HG02610 (cell line): ENCODE measurements around the gene PEAK3.

Experiments
- ATAC-seq: cut with Tn5 transposase; IDR thresholded peaks from one replicate; pipeline ENCODE4 v1.9.1; 2021; ENCODE audit warnings: mild to moderate bottlenecking, moderate library complexity; ENCODE audit not compliant: unreplicated experiment

The PEAK3 gene

DNA sequence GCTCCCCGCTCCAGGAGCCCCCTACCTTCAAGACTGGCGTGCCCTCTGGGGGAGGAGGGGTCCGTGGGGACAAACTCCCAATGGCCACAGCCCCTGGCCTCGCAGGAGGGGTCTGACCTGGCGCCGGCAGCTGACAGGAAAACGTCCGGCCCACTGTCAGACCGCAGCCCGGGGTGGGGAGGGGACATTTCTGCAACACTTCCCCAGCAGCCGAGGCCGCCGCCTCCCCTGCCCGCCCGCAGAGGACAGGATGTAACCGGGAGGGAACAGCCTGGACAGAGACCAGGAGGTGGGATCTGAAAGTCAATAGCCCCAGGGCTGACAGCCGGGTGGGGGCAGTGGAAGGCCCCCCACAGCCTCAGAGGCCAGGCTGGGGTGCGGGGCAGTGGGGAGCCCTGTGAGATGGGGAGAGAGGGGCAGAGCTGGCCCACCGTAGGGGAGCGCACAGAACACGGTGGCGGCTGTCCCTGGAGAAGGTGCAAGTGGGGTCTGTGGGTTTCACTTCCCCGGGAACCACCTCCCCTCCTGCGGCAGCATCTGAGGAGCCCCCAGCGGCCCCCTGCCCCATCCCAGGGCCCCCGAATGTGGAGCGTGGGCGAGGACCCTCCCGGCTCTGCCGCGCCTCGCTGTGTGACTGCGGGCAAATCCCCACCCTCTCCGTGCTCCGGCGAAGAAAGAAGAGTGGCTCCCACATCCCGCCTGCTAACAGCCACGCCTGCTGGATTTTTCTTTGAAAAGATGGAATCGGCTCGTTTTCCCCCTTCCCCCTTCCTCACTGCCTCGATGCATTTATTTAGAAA, at the start of gene PEAK3:
Gene PEAK3 (minus strand): TSS at position 114 of the 800 bp plus-strand sequence. CDS start 1,244 bp downstream, outside the sequence.
- ATAC-seq = no peak

DNA sequence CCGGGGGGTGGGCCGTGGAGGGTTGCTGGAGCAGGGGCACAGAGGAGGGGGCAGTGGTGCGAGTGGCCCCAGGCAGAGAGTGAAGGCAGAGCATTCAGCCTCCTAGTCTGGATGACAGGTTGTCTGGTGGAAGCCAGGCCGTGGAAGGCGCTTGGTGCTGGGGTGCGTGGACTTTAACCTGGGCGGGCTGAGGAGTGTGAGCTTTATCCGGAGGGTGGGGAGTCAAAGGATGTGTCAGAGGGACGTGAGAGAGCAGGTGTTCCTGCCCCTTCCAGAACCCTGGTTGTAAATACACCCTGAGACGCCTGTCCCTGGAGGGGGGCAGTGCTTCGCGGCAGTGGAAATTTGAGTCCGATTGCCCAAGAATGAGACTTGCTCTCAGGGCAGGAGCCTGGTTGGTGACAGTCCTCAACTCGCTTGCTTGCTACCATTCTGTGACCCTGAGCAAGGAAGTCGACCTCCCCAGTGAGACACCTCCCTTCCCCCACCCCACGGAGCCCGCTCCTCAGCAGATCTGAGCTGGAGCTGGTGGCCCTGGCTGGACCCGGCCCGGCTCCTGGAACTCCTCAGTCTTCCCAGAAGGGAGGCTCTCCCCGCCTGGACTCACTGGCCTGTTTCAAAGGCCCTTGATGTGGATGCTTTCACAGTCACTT, 48.8 kb upstream of the PEAK3 start:
- ATAC-seq = no peak

DNA sequence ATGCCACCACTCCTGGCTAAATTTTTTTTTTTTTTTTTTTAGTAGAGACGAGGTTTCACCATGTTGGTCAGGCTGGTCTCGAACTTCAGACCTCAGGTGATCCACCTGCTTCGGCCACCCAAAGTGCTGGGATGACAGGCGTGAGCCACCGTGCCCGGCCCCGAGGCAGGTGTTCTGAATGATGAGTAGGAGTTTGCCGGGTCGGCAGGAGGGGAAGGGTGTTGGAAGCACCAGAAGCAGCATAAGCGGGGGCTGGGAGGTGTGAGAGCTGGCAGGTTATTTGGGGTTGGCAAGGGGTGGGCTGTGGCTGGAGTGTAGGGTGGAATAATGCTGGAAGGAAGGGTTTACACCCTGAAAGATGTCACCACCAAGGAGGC, 48.3 kb upstream of the PEAK3 start:
- ATAC-seq = no peak

DNA sequence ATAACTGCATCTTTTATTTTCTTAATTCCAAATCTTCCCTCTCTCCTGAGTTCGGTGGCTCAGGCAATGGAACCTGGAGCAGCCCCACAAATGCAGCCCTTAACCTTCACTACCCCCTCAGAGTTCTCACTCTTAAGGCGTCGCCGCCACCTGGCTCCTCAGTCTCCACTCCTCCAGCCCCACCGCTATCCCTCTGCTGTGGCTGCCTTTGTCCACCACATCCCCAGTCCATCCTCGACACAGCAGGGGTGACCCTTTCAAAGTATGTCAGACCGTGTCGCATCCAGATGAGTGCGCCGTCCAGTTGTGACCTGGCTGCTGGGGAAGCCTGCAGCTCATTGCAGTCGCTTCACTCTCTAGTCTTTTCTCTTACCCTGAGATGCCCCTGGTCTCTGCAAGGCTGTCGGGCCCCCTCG, 47.5 kb upstream of the PEAK3 start:
- no peak for ATAC-seq

DNA sequence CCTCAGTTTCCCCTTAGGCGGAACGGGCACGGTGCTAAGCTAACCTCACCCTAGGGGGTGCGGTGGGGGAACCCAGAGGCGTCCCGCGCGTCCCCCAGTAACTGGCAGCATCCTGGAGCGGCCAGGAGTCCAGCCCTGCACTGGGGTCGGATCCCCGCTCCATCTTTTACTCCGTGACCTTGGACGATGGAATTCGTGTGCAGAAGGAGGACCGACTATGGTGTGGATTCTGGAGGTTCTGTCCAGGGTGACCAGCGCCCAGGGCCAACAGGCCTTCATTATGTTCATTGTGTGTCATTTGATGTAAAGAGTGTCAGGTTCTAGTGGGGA, 47.1 kb upstream of the PEAK3 start:
- ATAC-seq = no peak

DNA sequence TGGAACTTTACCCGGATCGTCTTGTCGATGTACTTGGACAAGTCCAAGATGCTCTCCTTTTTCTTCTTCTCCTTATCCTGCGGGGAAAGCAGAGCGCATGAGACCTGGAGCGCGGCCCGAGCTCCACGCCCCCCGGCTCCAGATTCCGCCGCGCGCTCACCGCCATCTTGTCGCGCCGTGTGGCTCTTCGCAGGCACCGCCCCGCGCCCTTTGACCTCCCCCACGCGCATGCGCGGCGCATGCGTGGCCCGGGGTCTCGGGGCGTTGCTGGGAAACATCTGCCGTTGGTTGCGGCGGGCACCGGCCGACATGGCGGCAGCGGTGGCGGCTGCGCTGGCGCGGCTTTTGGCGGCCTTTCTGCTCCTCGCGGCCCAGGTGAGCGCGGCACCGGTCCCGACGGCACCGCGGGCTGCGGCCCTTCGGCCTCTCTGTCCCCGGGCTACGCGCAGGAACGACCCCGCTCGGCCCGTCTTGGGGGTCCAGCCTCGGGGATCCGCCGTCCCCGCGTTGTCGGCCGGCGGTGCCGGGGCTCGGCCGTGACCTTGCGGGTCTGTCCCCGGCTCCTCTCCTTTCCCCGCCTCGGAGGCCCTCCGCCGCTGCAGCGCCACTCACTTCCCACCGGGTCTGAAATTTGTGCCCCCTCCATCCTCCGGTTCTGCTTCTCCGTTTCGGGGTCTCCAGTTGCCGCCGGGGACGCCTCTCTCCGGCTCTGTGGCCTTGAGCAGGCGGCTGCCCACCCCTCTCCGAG, 46.6 kb upstream of the PEAK3 start, which contains the start of the genes LSM7 and SPPL2B:
Gene LSM7 (minus strand): TSS at position 186 of the 748 bp plus-strand sequence. CDS start 20 bp downstream, at position 166.
Gene SPPL2B (plus strand): TSS at position 284 of the 748 bp plus-strand sequence. CDS start 26 bp downstream, at position 310.
- peak; percentile 51 for ATAC-seq

DNA sequence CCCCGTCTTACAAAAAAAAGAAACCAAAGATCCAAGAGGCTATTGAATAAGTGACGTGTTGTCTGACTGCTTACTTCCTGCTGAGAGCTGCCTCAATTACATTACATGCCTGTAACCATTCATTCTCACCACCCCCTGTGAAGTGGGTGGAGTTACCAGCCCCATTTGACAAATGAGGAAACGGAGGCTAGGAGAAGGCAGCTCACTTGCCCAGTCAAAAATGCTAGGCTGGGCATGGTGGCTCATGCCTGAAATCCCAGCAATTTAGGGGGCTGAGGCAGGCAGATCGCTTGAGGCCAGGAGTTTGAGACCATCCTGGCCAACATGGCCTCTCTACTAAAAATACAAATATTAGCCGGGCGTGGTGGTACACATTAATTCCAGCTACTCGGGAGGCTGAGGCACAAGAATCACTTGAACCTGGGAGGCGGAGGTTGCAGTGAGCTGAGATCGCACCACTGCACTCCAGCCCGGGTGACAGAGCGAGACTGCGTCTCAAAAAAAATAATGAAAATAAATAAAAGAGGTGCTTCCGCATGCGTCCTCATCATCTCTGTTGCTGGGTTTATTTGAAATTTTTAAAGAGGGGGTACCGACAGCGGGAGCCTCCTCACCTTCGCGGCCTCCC, 45.9 kb upstream of the PEAK3 start:
- ATAC-seq = no peak

DNA sequence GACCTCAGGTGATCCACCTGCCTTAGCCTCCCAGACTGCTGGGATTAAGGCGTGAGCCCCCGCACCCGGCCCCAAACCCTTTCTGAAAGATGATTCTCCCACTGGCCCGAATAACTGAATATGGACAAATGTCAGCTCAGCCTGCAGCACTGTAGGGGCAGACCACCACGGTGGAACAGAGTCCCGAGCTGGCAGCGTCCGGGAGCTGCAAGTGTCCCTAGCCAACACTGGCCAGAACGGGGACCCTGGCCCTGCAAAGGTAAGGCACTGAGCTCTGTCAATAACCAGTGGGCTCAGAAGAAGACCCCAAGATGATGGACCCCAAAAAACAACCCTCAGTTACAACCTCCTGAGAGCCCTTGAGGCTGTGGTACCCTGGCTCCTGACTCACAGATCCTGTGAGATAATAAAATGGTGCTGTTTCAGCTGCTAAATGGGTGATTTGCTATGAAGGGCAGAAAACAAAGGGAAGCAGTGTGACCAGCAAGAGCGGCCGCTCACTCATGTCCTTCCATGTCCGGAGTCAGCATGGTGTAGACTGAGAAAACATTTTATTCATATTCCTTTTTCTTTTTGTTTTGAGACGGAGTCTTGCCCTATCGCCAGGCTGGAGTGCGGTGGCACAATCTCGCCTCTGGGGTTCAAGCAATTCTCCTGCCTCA, 44.9 kb upstream of the PEAK3 start:
- no peak for ATAC-seq

- no peak for ATAC-seq
Observed at GRCh38 chr19:2325281-2326046, 43.5 kb upstream of the PEAK3 start.

DNA sequence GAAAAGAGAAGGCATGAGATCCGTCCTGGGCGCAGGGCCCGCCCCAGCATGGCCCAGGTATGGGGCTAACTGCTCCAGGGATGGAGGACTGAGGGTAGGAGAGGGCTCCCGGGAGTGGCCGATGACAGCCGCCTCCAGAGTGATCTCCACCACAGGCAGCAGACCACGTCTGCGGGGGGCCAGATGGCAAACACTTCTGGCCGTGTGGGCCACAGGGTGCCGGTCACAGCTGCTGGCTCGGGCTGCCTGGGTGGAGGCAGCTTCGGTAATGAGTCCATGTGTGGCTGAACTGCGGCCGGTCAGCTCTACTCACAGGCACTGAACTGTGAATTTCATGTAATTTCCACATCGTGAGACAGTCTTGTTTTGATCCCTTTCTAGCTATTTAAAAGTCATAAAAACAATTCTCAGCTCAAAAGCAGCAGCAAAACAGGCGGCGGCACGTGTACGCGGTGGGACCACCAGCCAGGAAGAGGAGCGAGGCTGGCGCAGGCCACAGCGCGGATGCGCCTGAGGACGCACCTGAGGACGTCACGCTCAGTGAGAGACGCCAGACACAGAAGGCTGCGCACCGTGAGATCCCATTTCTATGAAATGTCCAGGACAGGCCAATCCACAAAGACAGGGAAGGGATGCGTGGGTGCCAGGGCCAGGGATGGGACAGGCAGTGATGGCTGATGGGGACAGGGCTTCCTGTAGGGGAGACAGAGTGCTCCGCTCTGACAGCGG, 42.4 kb upstream of the PEAK3 start:
- ATAC-seq = no peak

DNA sequence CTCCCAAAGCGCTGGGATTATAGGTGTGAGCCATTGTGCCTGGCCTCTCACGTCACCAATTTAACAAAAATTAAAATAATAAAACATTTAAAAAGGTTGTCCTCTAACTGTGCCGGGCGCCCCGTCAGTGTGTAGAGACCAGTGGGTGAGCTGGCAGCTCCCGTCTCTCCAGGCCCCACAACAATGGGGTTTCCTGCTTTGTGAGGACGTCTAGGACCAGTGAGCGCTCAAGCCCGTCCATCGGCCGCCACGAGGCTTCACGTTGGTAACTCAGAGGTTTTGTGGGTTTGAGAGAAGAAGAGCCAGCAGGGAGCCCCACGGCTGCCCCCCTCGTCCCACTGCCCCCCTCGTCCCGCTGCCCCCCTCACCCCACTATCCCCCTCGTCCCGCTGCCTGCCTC, 41.7 kb upstream of the PEAK3 start:
- ATAC-seq = no peak

DNA sequence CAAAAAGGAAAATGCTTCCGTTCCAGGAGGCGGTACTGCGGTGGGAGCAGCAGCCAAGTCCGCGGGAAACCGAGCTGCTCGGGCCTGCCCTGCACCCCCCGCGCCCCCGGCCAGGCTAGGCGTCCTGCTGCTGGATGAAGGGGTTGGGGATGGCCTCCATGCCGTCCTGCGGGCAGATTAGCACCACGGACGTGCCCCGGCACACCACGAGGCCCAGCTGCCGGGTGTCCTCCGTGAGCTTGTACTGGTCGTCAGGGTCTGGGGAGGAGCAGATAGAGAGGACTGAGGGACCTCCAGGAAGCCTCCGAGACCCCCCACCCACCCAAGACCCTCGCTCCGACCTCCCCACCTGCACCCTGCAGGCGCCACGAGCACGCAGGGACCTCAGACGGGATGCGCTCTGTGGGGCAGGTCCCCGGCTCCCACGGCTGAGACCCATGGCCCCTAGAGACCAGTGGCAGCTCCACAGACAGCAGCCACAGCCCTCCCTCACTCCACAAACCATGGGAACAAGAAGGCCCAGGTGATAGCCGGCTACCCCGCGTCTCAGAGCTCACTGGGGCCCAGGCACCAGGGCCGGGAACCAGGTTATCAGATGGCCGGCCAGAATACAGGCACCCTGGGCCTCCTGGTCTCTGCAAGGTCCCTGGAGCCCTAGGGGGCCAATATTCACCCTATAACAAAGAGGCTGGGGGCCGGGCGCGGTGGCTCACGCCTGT, 39.7 kb upstream of the PEAK3 start:
- no peak for ATAC-seq

DNA sequence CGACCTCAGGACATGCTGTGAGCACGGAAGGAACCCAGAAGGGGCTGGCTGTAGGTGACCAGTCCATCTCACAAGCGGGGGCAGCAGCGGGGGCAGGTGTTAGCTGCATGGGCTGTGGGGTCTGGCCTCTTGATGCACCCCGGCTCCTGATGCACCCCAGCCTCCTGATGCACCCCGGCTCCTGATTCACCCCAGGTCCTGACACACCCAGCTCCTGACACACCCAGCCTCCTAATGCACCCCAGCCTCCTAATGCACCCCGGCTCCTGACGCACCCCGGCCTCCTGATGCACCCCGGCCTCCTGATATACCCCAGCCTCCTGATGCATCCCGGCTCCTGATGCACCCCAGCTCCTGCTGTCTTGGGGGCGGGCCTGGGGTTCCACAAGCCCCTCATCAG, 39.0 kb upstream of the PEAK3 start:
- ATAC-seq = no peak

GRCh38 chr19:2320049-2320448, 38.1 kb upstream of the PEAK3 start:
- ATAC-seq = no peak

GRCh38 chr19:2319551-2319950, 37.6 kb upstream of the PEAK3 start:
- ATAC-seq = no peak

- no peak for ATAC-seq
Observed at GRCh38 chr19:2318923-2319322, 36.9 kb upstream of the PEAK3 start.

DNA sequence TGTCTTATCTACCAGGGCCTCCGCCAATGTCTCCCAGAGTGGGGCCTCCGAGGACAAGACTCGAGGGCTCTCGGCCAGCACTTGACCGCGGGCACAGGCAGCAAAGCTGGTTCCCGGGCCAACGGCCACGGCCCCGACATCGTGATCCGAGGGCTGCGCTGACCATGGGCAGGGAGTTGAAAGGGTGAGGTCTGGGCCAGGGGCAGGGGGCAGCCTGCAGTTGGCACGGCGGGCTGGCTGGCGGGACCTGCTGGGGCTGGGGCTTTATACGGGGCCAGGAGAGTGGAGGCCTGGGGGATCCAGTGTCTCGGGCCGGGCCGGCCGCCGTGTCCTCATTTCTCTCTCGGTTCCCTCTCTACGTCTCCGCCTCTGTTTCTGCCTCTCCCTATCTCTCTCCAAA, 35.8 kb upstream of the PEAK3 start:
- ATAC-seq = no peak

DNA sequence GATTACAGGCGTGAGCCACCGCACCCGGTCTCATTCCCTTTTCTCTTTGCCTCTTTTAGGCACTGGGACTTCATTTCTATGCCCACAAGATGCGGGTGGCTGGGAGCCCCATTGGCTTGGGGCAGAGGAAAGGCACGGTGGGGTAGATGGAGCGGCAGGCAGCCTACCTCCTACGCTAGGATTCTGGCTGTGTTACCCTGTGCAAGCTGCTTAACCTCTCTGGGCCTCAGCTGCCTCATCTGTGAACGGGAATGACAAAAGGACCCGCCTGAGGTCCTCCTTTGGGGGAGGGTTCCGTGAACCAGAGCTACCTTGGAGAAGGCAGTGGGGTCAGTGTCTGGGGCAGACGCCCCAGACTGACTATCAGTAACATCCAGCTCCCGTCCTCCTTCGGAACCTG, 35.3 kb upstream of the PEAK3 start:
- ATAC-seq = no peak
